Heart right ventricle (tissue), 16 donors: Measurements from ENCODE around the gene PTPN5. TPM values are rescaled to one million over a fixed set of nuclear protein-coding genes. Genes with fewer than 3 reads are reported as not detected.

Experiments used
- ATAC-seq, 8 donors: fragments of 200-7000 bp; cut with Tn5 transposase; one replicate each; pipeline ENCODE4 v1.9.1; 2020; ENCODE audit warnings: mild to moderate bottlenecking in 8 of 8, moderate library complexity in 8 of 8, moderate number of reproducible peaks in 1 of 8
- DNase-seq, 2 donors: peaks; one replicate each; pipeline ENCODE4 v3.0.0-alpha.2; 2020
- H3K27ac ChIP-seq, 10 donors: fragments of 200-600 bp; sonication (generic) in 2 of 10; one replicate each; pipeline versions ENCODE4 v1.5.0 to v1.8.0; 2020 to 2022; ENCODE audit warnings: mild to moderate bottlenecking in 3 of 10
- H3K27me3 ChIP-seq, 7 donors: fragments of 200-600 bp; one replicate each; pipeline ENCODE4 v1.8.0; 2021 to 2022; ENCODE audit warnings: mild to moderate bottlenecking in 2 of 7
- H3K36me3 ChIP-seq, 9 donors: fragments of 200-600 bp; sonication (generic) in 1 of 9; one replicate each; pipeline versions ENCODE4 v1.5.0 to v1.8.0; 2020 to 2022; ENCODE audit warnings: mild to moderate bottlenecking in 2 of 9
- H3K4me1 ChIP-seq, 9 donors: fragments of 200-600 bp; sonication (generic) in 1 of 9; one replicate each; pipeline versions ENCODE4 v1.5.0 to v1.8.0; 2020 to 2022; ENCODE audit warnings: mild to moderate bottlenecking in 4 of 9
- H3K4me3 ChIP-seq, 10 donors: fragments of 200-600 bp; sonication (generic) in 2 of 10; one replicate each; pipeline versions ENCODE4 v1.5.0 to v1.8.0; 2020 to 2022; ENCODE audit warnings: mild to moderate bottlenecking in 7 of 10, moderate library complexity in 2 of 10
- H3K9me3 ChIP-seq, 11 donors: fragments of 200-600 bp in 10 of 11; sonication (generic) in 2 of 11; one replicate each; pipeline versions ENCODE4 v1.5.0 to v1.8.0; 2013 to 2022; ENCODE audit warnings: mild to moderate bottlenecking in 2 of 11, control low read depth in 1 of 11, moderate library complexity in 1 of 11
- CTCF ChIP-seq, 9 donors: fragments of 200-600 bp; sonication (generic) in 2 of 9; IDR thresholded peaks; one replicate each; pipeline versions ENCODE4 v1.5.0 to v1.8.0; 2021 to 2022; ENCODE audit warnings: antibody characterized with exemption in 9 of 9, mild to moderate bottlenecking in 5 of 9, moderate library complexity in 1 of 9
- WGBS, 2 donors: extraction: QIAGEN DNeasy Blood & Tissue Kit; methylation state at CpG; one replicate each; pipeline ENCODE4 v1.1.7; 2013; ENCODE audit warnings: inconsistent platforms in 1 of 2; 5-methylcytosine and 5-hydroxymethylcytosine counted together
- intact Hi-C, 10 donors: fragments of 100-400 bp; cut with DNase I; formaldehyde crosslinking; loops; one replicate each; pipeline versions ENCODE4 v1.11.1 to v1.14.2; 2022
- polyA plus RNA-seq, 2 donors: library from polyadenylated mRNA; stranded (reverse); fragments of 200-250 nt; gene quantifications; one replicate each; pipeline ENCODE4 v1.2.3, GENCODE V29; 2013
- total RNA-seq, 10 donors: library from RNA; stranded (reverse); fragmentation: NEBNext Ultra II Directional in 3 of 10; extraction: Animal tissue kit (Norgen Biotek cat#: 25700) in 3 of 10; gene quantifications; one replicate each; pipeline versions ENCODE4 v1.2.1 to v1.2.4, GENCODE V29; 2021 to 2023
- donor health status: Arrhythmogenic right ventricular cardiomyopathy.
- donor health status: ischemic (EF 13 %, LVEDD 7.1; RV severe dilation, severe dysfunction).
- donor health status: healthy with polysubstance abuse.
- donor health status: DM: no; HTN: yes; CAD: no.
- donor health status: DM: no; HTN: no; CAD: no.
- donor health status: ischemic (EF 25% LVEDD 6.9; RV normal size, moderate dysfunction).
- donor health status: ischemic (EF 25% LVEDD 5.7; RV mildly dilated, moderate dysfunction).
- donor health status: healthy.
- donor health status: DM: yes; HTN: yes; CAD: no.
- donor health status: Ischemic cardiomyopathy.
- donor health status: ischemic (EF 35%, LVEDD 5.7; RV mildly dilated, moderate dysfunction).
- donor health status: nonischemic (EF 11% LVEDD 7.7; RV severe dilation, severe dysfunction).
- donor health status: DM: yes; HTN: yes; CAD: no.
- donor health status: PGD.
- donor health status: ischemic (EF 29% LVEDD 5.4; RV normal size, mild dysfunction).
- donor health status: nonischemic (EF 23%, LVEDD 6.1; RV moderate dilation, normal function).

PTPN5 gene
- total and polyA plus RNA-seq, 12 donors, result 1.5 to 8.8 (median 3.6) TPM

DNA sequence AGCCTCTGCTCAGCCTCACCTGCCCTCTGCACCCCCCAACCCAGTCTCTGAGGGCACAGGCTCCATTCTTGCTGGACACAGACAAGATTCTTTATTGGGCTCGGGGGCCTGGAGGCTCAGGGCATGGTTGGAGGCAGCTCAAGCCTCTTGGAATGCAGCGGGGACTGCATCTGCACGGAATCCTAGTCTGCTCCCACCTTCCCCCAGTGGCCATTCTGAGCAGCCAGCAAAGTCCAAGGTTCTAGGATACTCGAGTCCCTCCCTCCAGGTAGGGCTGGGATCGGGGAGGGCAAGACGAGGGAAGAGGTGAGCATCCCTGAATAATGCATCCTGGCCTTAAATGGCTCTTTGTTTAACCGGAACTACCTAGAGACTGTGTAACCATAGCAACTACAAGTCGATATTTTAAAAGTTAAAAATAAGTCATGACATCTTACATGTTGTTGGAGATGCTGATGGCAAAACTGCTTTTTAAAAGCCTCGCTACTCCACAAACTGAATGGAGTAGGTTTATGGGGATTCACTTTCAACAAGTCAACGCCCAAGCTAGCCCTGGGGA lies 54.9 kb downstream of the PTPN5 start:
- WGBS, 2 donors, result 57 to 62% methylated on average over 10 of the region's 10 CpGs
- peaks cover 0 to 9% (median 0%) of the 10 kb centered on the region in 7 donors for H3K27me3 ChIP-seq
- intact Hi-C loops, result loop anchor here in 5 of 10 donors (10.0 kb wide), 4 partner anchors 192 to 622 kb away; no protein-coding TSS in a partner anchor
- H3K4me3 ChIP-seq, result no peak overlapping the region
- no peak for DNase-seq
- H3K4me1 ChIP-seq, result peaks cover 0 to 3% (median 0%) of the 10 kb centered on the region in 9 donors
- no peak for ATAC-seq
- peaks cover 0 to 7% (median 0%) of the 10 kb centered on the region in 9 donors for H3K36me3 ChIP-seq
- TF ChIP-seq CTCF (IDR thresholded peaks at IDR 0.05), result no peak
- H3K9me3 ChIP-seq, result no peaks in the 10 kb centered on the region
- no peak overlapping the region for H3K27ac ChIP-seq

GRCh38 chr11:18733202-18733601 lies 58.4 kb downstream of the PTPN5 start:
- Histone ChIP-seq H3K27me3 (peaks cover 0 to 9% (median 0%) of the 10 kb centered on the region in 7 donors), H3K4me3 (no peak overlapping the region)

GRCh38 chr11:18731949-18732821 lies 59.4 kb downstream of the PTPN5 start:
- no peak overlapping the region for H3K27ac ChIP-seq
- no peak overlapping the region for H3K4me3 ChIP-seq
- peaks cover 0 to 8% (median 0%) of the 10 kb centered on the region in 9 donors for H3K4me1 ChIP-seq
- H3K27me3 ChIP-seq, result peaks cover 0 to 9% (median 0%) of the 10 kb centered on the region in 7 donors
- peak; percentile 94 to 98 (median 95) for TF ChIP-seq CTCF (IDR thresholded peaks at IDR 0.05)
- intact Hi-C loops, result loop anchor here in 7 of 10 donors (5.0 to 10.0 kb wide), 6 partner anchors 145 to 617 kb away; partner anchors contain the start of gene UEVLD (in 2 of the 7)
- H3K36me3 ChIP-seq, result peaks cover 0 to 4% (median 0%) of the 10 kb centered on the region in 9 donors
- WGBS, 2 donors, result 72 to 74% methylated on average over 11 of the region's 11 CpGs
- ATAC-seq (peak in 6 of 8 donors; percentile 45 to 67 (median 56)), DNase-seq (peak; percentile 23 to 48)
- no peaks in the 10 kb centered on the region for H3K9me3 ChIP-seq

More at GRCh38 chr11:18733202-18733601, 58.4 kb downstream of the PTPN5 start:
- Histone ChIP-seq H3K4me1 (peaks cover 0 to 4% (median 0%) of the 10 kb centered on the region in 9 donors), H3K27ac (no peak overlapping the region), H3K36me3 (peaks cover 0 to 4% (median 0%) of the 10 kb centered on the region in 9 donors), H3K9me3 (no peaks in the 10 kb centered on the region)
- ATAC-seq (no peak), DNase-seq (no peak)
- intact Hi-C loops, result loop anchor here in 7 of 10 donors (5.0 to 10.0 kb wide), 6 partner anchors 146 to 618 kb away; partner anchors contain the start of gene UEVLD (in 2 of the 7)
- no peak for TF ChIP-seq CTCF (IDR thresholded peaks at IDR 0.05)
- WGBS, 2 donors, result 89 to 90% methylated on average over 16 of the region's 16 CpGs

GRCh38 chr11:18731441-18731840 lies 60.2 kb downstream of the PTPN5 start:
- no peak for TF ChIP-seq CTCF (IDR thresholded peaks at IDR 0.05)
- ATAC-seq (no peak), DNase-seq (no peak)
- H3K27ac ChIP-seq, result no peak overlapping the region
- no peak overlapping the region for H3K4me3 ChIP-seq
- peaks cover 0 to 8% (median 0%) of the 10 kb centered on the region in 9 donors for H3K4me1 ChIP-seq
- peaks cover 0 to 4% (median 0%) of the 10 kb centered on the region in 9 donors for H3K36me3 ChIP-seq
- 91 to 95% methylated on average over 2 of the region's 2 CpGs for WGBS, 2 donors
- H3K9me3 ChIP-seq, result no peaks in the 10 kb centered on the region
- intact Hi-C loops, result loop anchor here in 7 of 10 donors (5.0 to 10.0 kb wide), 6 partner anchors 144 to 617 kb away; partner anchors contain the start of gene UEVLD (in 2 of the 7)
- H3K27me3 ChIP-seq, result peaks cover 0 to 7% (median 0%) of the 10 kb centered on the region in 7 donors
